HG02623 (cell line): Measurements from ENCODE around the gene EPHB1.

Source experiments
- ATAC-seq: cut with Tn5 transposase; IDR thresholded peaks from one replicate; pipeline ENCODE4 v1.9.1; 2021; ENCODE audit warnings: moderate library complexity; ENCODE audit not compliant: unreplicated experiment

The EPHB1 gene

DNA sequence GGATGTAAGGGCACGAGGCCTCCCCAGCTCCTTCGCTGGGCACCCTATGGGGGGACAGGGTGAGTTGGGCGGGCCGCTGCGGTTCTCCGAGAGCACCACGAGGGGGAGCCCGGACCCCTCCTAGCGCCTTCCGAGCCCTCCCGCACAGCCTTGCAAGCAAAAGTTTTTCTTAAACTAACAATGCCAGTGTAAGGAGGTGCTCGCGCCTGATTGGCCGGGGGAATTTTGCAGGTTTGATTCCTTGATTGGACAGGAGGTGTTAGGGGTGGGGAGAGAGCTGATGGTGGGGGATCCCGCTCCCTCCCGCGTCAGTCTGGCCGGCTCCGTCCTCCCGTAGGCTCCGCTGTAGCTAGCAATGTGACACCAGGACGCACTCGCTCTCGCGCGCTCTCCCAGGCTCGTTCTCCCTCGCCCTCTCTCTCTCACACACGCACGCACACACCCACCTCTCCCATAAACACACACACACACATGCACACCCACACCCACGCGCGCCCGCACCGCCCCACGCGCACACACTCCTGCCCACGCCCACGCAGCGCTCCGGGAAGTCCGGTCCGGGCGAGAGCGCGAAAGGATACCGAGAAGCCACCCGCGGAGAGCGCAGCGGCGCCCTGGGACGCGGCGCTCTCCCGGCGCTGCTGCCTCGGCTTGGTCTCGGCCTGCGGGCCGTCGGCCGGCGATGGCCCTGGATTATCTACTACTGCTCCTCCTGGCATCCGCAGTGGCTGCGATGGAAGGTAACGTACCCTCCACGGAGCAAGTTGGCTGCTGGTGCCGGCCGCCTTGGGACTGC is at the start of gene EPHB1:
EPHB1 (plus strand) TSS at position 311 of the 796 bp plus-strand sequence.
- peak; percentile 79 for ATAC-seq

DNA sequence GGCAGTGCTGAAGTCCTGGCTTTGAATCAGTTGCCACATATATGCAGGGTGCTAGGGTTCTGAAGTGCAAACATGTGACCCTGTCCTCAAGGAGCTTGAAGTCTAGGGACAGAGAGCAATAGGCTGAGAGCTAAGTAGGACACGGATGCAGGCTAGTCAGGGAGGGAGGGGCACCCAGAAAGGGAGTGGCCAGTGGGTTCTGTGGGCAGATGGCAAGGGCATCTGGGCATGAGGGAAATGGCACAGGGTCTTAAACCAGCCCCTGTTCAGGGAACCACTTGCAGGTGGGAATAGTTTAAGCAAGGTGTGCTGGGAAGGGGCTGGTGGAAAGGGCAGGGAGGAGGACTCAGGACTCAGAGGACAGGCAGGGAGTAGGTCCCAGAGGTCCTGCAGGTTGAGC is 46.4 kb upstream of the EPHB1 start:
- no peak for ATAC-seq

GRCh38 chr3:134749174-134749573 is 45.9 kb upstream of the EPHB1 start:
- ATAC-seq: no peak

DNA sequence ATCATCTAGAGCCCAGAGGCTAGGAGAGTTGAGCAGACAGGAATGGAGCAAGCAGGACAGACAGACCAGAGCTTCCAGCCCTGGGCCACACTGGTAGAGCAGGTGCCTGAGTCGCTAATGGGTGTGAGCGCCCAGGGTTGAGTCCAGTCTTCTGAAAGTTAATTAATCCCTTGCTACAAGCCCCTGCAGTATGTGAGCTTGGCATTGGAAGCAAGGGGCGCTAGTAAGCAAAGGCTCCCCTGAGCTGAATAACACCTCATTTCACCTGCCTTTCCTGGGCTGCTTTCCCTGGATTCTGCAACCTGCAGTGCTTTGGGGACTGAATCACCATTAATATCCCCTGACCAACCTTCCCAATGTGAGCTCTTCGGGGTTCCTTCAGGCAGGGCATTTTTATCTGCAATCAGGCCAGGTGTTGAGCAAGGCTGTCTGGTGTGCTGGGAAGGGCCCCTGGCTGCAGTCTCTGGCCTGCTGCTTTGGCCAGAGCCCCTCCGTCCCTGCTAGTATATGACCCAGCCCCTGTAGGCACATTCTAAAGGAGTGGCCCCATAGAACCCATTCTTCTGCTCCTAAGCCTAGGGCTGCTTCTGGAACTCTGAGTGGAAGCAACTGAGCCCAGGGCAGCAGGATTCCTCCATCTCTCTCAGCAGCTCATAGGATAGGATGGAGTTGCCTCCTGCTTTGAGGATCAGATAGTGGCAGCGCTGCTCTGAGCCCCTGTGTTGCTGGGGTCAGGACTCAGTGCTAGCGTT is 45.1 kb upstream of the EPHB1 start:
- ATAC-seq: no peak

DNA sequence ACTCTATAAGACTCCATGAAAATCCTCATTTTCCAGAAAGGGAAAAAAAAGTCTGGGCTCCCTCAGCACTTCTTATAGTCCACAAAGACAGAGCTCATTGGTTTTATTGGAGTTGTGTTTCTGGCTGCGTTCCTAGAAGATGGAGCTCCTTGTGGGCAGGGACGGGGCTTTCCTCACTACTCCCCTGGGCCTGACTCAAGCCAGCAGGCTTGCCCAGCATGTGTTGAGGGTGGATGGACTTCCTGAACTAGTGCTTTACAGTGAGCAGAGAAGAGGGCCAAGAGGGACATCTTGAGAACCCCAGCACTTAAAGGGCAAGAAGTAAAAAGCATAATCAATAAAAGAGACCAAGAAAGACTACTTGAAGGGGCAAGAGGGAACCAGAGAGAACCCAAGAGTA is 43.2 kb upstream of the EPHB1 start:
- ATAC-seq: no peak

DNA sequence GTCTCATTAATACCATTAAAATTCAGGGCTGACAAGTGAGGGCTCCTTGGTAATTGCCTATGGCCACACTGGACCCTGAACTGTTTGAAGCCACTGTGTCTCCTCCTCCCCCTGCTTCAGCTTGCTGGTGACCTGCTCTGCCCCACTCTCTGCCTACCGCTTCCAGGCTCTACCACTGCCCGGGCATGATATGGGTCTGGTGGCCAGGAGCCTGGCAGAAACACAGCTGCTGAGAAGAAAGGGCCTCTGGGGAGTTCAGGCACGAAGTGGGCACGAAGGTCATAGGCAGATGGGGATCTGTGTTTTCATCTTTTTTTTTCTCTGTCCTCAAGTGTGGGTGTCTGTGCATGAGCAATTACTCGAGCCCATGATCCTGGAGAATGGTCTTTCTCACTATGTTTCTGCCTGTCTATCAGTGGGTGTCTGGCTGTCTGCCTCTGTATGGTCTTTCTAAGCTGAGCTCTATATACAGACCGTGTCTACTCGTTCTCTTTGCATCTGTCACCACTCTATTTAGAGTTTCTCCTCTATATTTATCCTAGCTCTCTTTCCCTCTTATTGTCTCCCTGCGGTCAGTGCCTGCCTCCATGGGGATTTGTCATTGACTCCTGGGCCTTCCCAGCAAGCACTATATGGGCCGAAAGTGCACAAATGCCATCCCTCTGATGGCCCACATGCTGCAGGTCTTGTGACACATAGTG is 42.1 kb upstream of the EPHB1 start:
- ATAC-seq: no peak

- ATAC-seq: no peak
Observed at GRCh38 chr3:134753999-134754742, 40.9 kb upstream of the EPHB1 start.

- peak; percentile 80 for ATAC-seq
Observed at GRCh38 chr3:134754768-134755559, 40.1 kb upstream of the EPHB1 start.

GRCh38 chr3:134755821-134756220 is 39.2 kb upstream of the EPHB1 start:
- no peak for ATAC-seq

DNA sequence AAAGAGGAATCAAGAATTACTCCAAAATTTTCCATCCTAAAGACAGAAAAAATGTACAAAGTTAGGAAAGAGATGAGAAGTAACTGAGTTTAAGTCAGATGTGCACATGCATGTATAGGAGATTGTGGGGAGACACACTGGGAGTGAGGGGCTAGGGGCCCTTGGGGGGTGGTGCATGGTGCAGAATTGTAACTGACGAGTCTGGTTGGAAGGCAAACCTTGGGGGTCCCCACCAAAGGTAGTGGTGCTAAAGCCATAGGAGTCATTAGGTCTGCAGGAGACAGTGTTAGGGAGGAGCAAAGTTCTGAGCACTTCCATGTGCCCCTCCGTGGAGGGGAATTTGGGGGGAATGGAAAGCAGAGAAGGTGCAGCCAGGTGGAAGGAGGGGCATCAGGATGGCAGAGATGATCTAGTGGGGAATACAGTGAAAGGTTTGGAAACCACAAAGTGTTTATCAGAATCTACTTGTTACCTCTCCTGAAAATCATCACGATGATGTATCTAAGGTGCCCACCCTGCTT is 37.5 kb upstream of the EPHB1 start:
- no peak for ATAC-seq

- no peak for ATAC-seq
Observed at GRCh38 chr3:134761213-134761612, 33.8 kb upstream of the EPHB1 start.

DNA sequence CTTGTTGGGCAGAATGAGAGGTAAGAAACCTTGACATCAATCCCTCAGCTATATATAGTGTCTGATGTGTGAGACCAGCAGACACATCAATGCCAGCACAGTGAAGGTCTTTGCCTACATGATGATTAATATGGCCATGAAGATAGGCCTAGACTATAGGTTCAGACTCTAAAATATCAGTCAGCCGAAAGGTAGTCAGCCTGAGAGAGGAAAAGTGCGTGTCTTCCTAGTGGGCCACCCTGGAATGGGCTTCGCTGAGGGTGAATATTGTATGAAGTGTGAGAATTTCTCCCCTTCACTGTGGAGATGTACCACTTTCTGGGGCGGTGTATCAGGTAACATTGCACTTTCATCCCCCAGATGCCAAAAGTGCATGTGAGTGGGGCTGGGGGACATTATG is 33.0 kb upstream of the EPHB1 start:
- no peak for ATAC-seq

GRCh38 chr3:134765468-134765867 is 29.6 kb upstream of the EPHB1 start:
- ATAC-seq: no peak

- no peak for ATAC-seq
Observed at GRCh38 chr3:134766290-134766689, 28.8 kb upstream of the EPHB1 start.

DNA sequence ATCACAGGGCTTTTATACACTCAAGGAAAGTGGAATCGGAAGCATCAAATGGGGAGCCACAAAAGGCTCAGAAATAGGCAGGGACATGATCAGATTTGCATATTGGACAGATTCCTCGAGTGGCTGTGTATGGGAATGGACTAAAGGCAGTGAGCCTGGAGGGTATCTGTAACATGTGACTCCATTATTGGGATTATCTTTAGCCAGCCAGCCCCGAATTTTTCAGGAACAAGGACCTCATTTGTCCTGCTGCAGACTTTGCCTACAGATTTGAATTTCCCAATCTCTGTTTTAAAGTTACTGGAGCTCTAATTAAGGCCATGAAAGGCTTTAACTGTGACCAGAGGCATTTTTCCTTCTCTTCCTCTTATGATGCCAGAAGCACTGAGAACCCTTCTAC is 26.9 kb upstream of the EPHB1 start:
- no peak for ATAC-seq

- ATAC-seq: no peak
Observed at GRCh38 chr3:134768837-134769236, 26.2 kb upstream of the EPHB1 start.

GRCh38 chr3:134769287-134769868 is 25.7 kb upstream of the EPHB1 start:
- ATAC-seq: no peak

GRCh38 chr3:134772011-134772410 is 23.0 kb upstream of the EPHB1 start:
- no peak for ATAC-seq

DNA sequence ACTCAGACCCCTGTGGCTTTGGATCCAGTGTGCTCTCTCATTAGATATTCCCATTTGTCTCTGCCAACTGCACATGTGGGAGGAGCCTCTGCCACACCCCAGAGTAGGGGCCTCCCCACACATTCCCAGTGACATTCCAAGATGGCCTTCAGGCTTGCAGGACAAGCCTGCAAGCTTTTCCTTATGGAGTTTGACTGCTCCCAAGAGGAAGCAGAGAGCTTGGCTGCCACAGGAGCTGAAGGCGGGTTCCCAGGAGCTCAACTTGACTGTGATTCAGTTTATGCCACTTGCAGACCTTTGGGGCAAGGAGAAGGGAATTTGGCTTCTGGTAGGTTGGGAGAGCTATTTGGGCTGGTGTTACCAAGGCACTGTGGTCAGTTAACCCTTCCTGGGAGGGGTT is 22.5 kb upstream of the EPHB1 start:
- ATAC-seq: no peak

DNA sequence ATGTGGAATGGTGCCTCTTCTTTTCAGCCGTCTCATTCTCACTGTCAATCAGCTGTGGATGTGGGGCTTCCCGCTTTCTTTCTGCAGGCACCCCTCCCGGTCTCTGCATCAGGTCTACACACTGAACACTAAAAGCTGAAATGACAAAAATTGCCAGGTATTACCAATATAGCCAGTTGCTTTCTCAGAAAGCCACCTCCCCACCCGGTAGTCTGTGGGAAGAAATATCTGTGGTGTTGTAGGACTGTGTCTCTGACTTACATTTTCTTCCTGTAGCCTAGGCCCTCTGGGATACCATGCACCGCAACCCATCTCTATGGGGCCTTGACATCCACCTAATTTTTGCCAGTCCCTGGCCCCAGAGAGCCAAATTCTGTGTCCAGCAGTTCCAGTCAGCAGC is 19.2 kb upstream of the EPHB1 start:
- ATAC-seq: no peak
